Measurements from ENCODE around the gene VSIG10L.

Gene VSIG10L

GRCh38 chr19:51338563-51339312 is 3.2 kb downstream of the VSIG10L start:
- peak; percentile 53 for DNase-seq (ENCODE audit: low spot score)

GRCh38 chr19:51337861-51338562 is 3.9 kb downstream of the VSIG10L start:
- no peak for DNase-seq (ENCODE audit: low spot score)

GRCh38 chr19:51337141-51337860 is 4.6 kb downstream of the VSIG10L start:
- DNase-seq (ENCODE audit: low spot score), result no peak

- no peak for DNase-seq (ENCODE audit: low spot score)
Measured at GRCh38 chr19:51333836-51334460, 8.0 kb downstream of the VSIG10L start.

- DNase-seq (ENCODE audit: low spot score), result no peak
Measured at GRCh38 chr19:51331716-51332115, 10.2 kb downstream of the VSIG10L start.

GRCh38 chr19:51331193-51331592 is 10.7 kb downstream of the VSIG10L start:
- DNase-seq (ENCODE audit: low spot score), result no peak

- DNase-seq (ENCODE audit: low spot score), result no peak
Measured at GRCh38 chr19:51330366-51330765, 11.6 kb downstream of the VSIG10L start.

GRCh38 chr19:51329411-51329810 is 12.5 kb downstream of the VSIG10L start:
- no peak for DNase-seq (ENCODE audit: low spot score)

- no peak for DNase-seq (ENCODE audit: low spot score)
Measured at GRCh38 chr19:51327066-51328001, 14.6 kb downstream of the VSIG10L start.

GRCh38 chr19:51326216-51327065 is 15.5 kb downstream of the VSIG10L start:
- DNase-seq (ENCODE audit: low spot score), result no peak

GRCh38 chr19:51325161-51325976 is 16.6 kb downstream of the VSIG10L start:
- DNase-seq (ENCODE audit: low spot score), result no peak

GRCh38 chr19:51324167-51324481 is 17.8 kb downstream of the VSIG10L start:
- DNase-seq (ENCODE audit: low spot score), result no peak

GRCh38 chr19:51323481-51324166 is 18.3 kb downstream of the VSIG10L start:
- DNase-seq (ENCODE audit: low spot score), result no peak

- no peak for DNase-seq (ENCODE audit: low spot score)
Measured at GRCh38 chr19:51321799-51322198, 20.1 kb downstream of the VSIG10L start.

GRCh38 chr19:51320280-51320657 is 21.7 kb downstream of the VSIG10L start:
- DNase-seq (ENCODE audit: low spot score), result no peak

- no peak for DNase-seq (ENCODE audit: low spot score)
Measured at GRCh38 chr19:51319649-51320279, 22.2 kb downstream of the VSIG10L start.

GRCh38 chr19:51318687-51319648 is 23.0 kb downstream of the VSIG10L start:
- no peak for DNase-seq (ENCODE audit: low spot score)

Measured in pons (tissue), 1 donor.